ENCODE measurements around the gene TLCD5.

DNA sequence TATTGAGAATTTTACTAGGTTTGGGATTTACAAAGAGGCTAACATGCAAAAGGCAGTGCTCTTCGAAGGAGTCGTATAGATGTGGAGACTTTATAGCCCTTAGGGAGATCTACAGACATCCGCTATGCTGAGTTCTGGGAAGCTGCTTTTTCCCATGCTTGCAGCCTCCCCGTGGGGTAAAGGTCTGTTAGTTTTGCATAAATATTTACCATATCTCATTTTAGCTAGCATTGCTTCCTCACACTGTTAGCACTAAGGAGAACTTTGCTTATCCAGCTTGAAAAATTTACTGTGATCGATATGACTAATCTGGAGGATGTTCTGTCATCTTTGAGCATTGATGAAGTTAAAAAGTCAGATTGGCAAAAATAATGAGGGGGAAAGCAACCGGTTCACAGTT lies 29.7 kb downstream of the TLCD5 start:
- TF ChIP-seq, protein P1, sequence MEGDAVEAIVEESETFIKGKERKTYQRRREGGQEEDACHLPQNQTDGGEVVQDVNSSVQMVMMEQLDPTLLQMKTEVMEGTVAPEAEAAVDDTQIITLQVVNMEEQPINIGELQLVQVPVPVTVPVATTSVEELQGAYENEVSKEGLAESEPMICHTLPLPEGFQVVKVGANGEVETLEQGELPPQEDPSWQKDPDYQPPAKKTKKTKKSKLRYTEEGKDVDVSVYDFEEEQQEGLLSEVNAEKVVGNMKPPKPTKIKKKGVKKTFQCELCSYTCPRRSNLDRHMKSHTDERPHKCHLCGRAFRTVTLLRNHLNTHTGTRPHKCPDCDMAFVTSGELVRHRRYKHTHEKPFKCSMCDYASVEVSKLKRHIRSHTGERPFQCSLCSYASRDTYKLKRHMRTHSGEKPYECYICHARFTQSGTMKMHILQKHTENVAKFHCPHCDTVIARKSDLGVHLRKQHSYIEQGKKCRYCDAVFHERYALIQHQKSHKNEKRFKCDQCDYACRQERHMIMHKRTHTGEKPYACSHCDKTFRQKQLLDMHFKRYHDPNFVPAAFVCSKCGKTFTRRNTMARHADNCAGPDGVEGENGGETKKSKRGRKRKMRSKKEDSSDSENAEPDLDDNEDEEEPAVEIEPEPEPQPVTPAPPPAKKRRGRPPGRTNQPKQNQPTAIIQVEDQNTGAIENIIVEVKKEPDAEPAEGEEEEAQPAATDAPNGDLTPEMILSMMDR (IDR thresholded peaks at IDR 0.05 in 4 of 5, conservative IDR thresholded peaks at IDR 0.05 in 1 of 5), result no peak
- TF ChIP-seq POLR2A (IDR thresholded peaks at IDR 0.05), result no peak
